ENCODE measurements around the gene ZNF274.
"Not testable (repeated sequence)": the region's sequence is repeated elsewhere in the genome, so short reads cannot be mapped to it uniquely, and the experiment has no call there.

Gene ZNF274

GRCh38 chr19:58182989-58183816 is at the start of gene ZNF274:
Gene ZNF274 (plus strand): TSS chr19:58183061. CDS start chr19:58183966, 905 bp downstream.
- peaks cover 25% of the 10 kb centered on the region for H3K4me1 Mint-ChIP-seq (ENCODE audit: low read depth)
- H3K9me3 Mint-ChIP-seq, result peaks cover 39% of the 10 kb centered on the region
- H3K27ac Mint-ChIP-seq, result peak within 1 kb of the TSS; percentile 98
- peak within 1 kb of the TSS; percentile 88 for H3K4me3 Mint-ChIP-seq
- H3K27me3 Mint-ChIP-seq, result no peaks in the 10 kb centered on the region
- peak; percentile 96 for DNase-seq
- H3K36me3 Mint-ChIP-seq (ENCODE audit: low read depth), result peaks cover 91% of the 10 kb centered on the region

GRCh38 chr19:58134244-58134643 is 48.6 kb upstream of the ZNF274 start:
- peaks cover 52% of the 10 kb centered on the region for H3K9me3 Mint-ChIP-seq
- no peak overlapping the region for H3K4me3 Mint-ChIP-seq
- no peaks in the 10 kb centered on the region for H3K27me3 Mint-ChIP-seq
- DNase-seq, result no peak
- no peaks in the 10 kb centered on the region for H3K4me1 Mint-ChIP-seq (ENCODE audit: low read depth)
- H3K36me3 Mint-ChIP-seq (ENCODE audit: low read depth), result peaks cover 99% of the 10 kb centered on the region
- H3K27ac Mint-ChIP-seq, result no peak overlapping the region

GRCh38 chr19:58145849-58146248 is 37.0 kb upstream of the ZNF274 start:
- Mint-ChIP-seq H3K9me3 (peaks cover 31% of the 10 kb centered on the region), H3K4me3 (no peak overlapping the region), H3K36me3 (ENCODE audit: low read depth) (peaks cover 71% of the 10 kb centered on the region), H3K27me3 (no peaks in the 10 kb centered on the region), H3K27ac (no peak overlapping the region), H3K4me1 (ENCODE audit: low read depth) (peaks cover 13% of the 10 kb centered on the region)
- no peak for DNase-seq

- H3K27ac Mint-ChIP-seq, H3K4me3 Mint-ChIP-seq, H3K27me3 Mint-ChIP-seq, DNase-seq: not testable (repeated sequence)
- Mint-ChIP-seq H3K9me3 (peaks cover 37% of the 10 kb centered on the region), H3K36me3 (ENCODE audit: low read depth) (peaks cover 61% of the 10 kb centered on the region), H3K4me1 (ENCODE audit: low read depth) (peaks cover 19% of the 10 kb centered on the region)
Observed at GRCh38 chr19:58147475-58147874, 35.4 kb upstream of the ZNF274 start.

- peak within 1 kb of the TSS; percentile 88 for H3K4me3 Mint-ChIP-seq
- H3K27me3 Mint-ChIP-seq, result no peaks in the 10 kb centered on the region
- peaks cover 23% of the 10 kb centered on the region for H3K4me1 Mint-ChIP-seq (ENCODE audit: low read depth)
- peak within 1 kb of the TSS; percentile 94 for H3K27ac Mint-ChIP-seq
- peaks cover 52% of the 10 kb centered on the region for H3K36me3 Mint-ChIP-seq (ENCODE audit: low read depth)
- peaks cover 30% of the 10 kb centered on the region for H3K9me3 Mint-ChIP-seq
- peak; percentile 97 for DNase-seq
Observed at GRCh38 chr19:58150328-58150921, 32.4 kb upstream of the ZNF274 start, which contains the start of gene ZNF329. Gene ZNF329 (minus strand): TSS chr19:58150789. CDS start chr19:58129503, 21,286 bp downstream.

- peak overlapping the region; percentile 81 for H3K4me3 Mint-ChIP-seq
Observed at GRCh38 chr19:58153386-58153785, 29.5 kb upstream of the ZNF274 start.

GRCh38 chr19:58154287-58154678 is 28.6 kb upstream of the ZNF274 start:
- Mint-ChIP-seq H3K27ac (peak overlapping the region; percentile 87), H3K36me3 (ENCODE audit: low read depth) (peaks cover 27% of the 10 kb centered on the region), H3K9me3 (peaks cover 27% of the 10 kb centered on the region), H3K4me1 (ENCODE audit: low read depth) (peaks cover 20% of the 10 kb centered on the region), H3K27me3 (no peaks in the 10 kb centered on the region), H3K4me3 (peak overlapping the region; percentile 81)
- DNase-seq, result no peak

More at GRCh38 chr19:58153386-58153785, 29.5 kb upstream of the ZNF274 start:
- H3K27me3 Mint-ChIP-seq, result no peaks in the 10 kb centered on the region
- no peak for DNase-seq
- H3K36me3 Mint-ChIP-seq (ENCODE audit: low read depth), result peaks cover 36% of the 10 kb centered on the region
- H3K9me3 Mint-ChIP-seq, result peaks cover 31% of the 10 kb centered on the region
- H3K4me1 Mint-ChIP-seq (ENCODE audit: low read depth), result peaks cover 23% of the 10 kb centered on the region
- no peak overlapping the region for H3K27ac Mint-ChIP-seq

- peak overlapping the region; percentile 47 for H3K27ac Mint-ChIP-seq
- H3K9me3 Mint-ChIP-seq, result peaks cover 20% of the 10 kb centered on the region
- H3K4me3 Mint-ChIP-seq, result peak overlapping the region; percentile 81
- H3K36me3 Mint-ChIP-seq (ENCODE audit: low read depth), result peaks cover 20% of the 10 kb centered on the region
- DNase-seq, result peak; percentile 99
- H3K27me3 Mint-ChIP-seq, result no peaks in the 10 kb centered on the region
- H3K4me1 Mint-ChIP-seq (ENCODE audit: low read depth), result peaks cover 13% of the 10 kb centered on the region
Observed at GRCh38 chr19:58154679-58155648, 27.9 kb upstream of the ZNF274 start.

- Mint-ChIP-seq H3K4me3 (no peak overlapping the region), H3K4me1 (ENCODE audit: low read depth) (peaks cover 5% of the 10 kb centered on the region), H3K36me3 (ENCODE audit: low read depth) (peaks cover 15% of the 10 kb centered on the region), H3K27ac (no peak overlapping the region), H3K27me3 (no peaks in the 10 kb centered on the region), H3K9me3 (peaks cover 15% of the 10 kb centered on the region)
- no peak for DNase-seq
Observed at GRCh38 chr19:58157045-58157728, 25.7 kb upstream of the ZNF274 start.

- no peaks in the 10 kb centered on the region for H3K27me3 Mint-ChIP-seq
- peaks cover 37% of the 10 kb centered on the region for H3K36me3 Mint-ChIP-seq (ENCODE audit: low read depth)
- DNase-seq, result no peak
Observed at GRCh38 chr19:58166268-58166667, 16.6 kb upstream of the ZNF274 start.

GRCh38 chr19:58166708-58167280 is 16.1 kb upstream of the ZNF274 start:
- H3K36me3 Mint-ChIP-seq (ENCODE audit: low read depth), result peaks cover 36% of the 10 kb centered on the region
- H3K4me3 Mint-ChIP-seq, result no peak overlapping the region
- no peak overlapping the region for H3K27ac Mint-ChIP-seq
- H3K4me1 Mint-ChIP-seq (ENCODE audit: low read depth), result no peaks in the 10 kb centered on the region
- DNase-seq, result no peak
- H3K9me3 Mint-ChIP-seq, result peaks cover 47% of the 10 kb centered on the region
- H3K27me3 Mint-ChIP-seq, result no peaks in the 10 kb centered on the region

More at GRCh38 chr19:58166268-58166667, 16.6 kb upstream of the ZNF274 start:
- no peak overlapping the region for H3K27ac Mint-ChIP-seq
- H3K4me1 Mint-ChIP-seq (ENCODE audit: low read depth), result no peaks in the 10 kb centered on the region
- no peak overlapping the region for H3K4me3 Mint-ChIP-seq
- peaks cover 48% of the 10 kb centered on the region for H3K9me3 Mint-ChIP-seq

GRCh38 chr19:58170860-58171259 is 12.0 kb upstream of the ZNF274 start:
- DNase-seq, result no peak
- no peak overlapping the region for H3K4me3 Mint-ChIP-seq
- no peaks in the 10 kb centered on the region for H3K27me3 Mint-ChIP-seq
- H3K36me3 Mint-ChIP-seq (ENCODE audit: low read depth), result peaks cover 36% of the 10 kb centered on the region
- H3K27ac Mint-ChIP-seq, result no peak overlapping the region
- H3K4me1 Mint-ChIP-seq (ENCODE audit: low read depth), result no peaks in the 10 kb centered on the region
- peaks cover 48% of the 10 kb centered on the region for H3K9me3 Mint-ChIP-seq

- peaks cover 91% of the 10 kb centered on the region for H3K36me3 Mint-ChIP-seq (ENCODE audit: low read depth)
- peak overlapping the region; percentile 98 for H3K27ac Mint-ChIP-seq
- H3K27me3 Mint-ChIP-seq, result no peaks in the 10 kb centered on the region
- peaks cover 49% of the 10 kb centered on the region for H3K9me3 Mint-ChIP-seq
- H3K4me1 Mint-ChIP-seq (ENCODE audit: low read depth), result peaks cover 25% of the 10 kb centered on the region
- peak; percentile 64 for DNase-seq
- peak overlapping the region; percentile 88 for H3K4me3 Mint-ChIP-seq
Observed at GRCh38 chr19:58181902-58182576, 822 bp upstream of the ZNF274 start.

Measured in activated T-cell treated with anti-CD3 and anti-CD28 coated beads, Interleukin-2, amount 50 U/mL, for 24 hours (primary cell).